ENCODE data around the gene ERN1.

GRCh38 chr17:64146418-64147109 lies 16.6 kb upstream of the ERN1 start:
- TF ChIP-seq CTCF (IDR thresholded peaks at IDR 0.05) (no peak), POLR2A (IDR thresholded peaks at IDR 0.05) (no peak), EP300 (IDR thresholded peaks at IDR 0.05) (no peak), POLR2AphosphoS5 (IDR thresholded peaks at IDR 0.05) (no peak)
